ENCODE measurements around the gene TBC1D4. TPM values are rescaled to one million over a fixed set of nuclear protein-coding genes. Genes with fewer than 3 reads are reported as not detected.

TBC1D4 gene
- total and polyA plus RNA-seq, 10 of the 15 experiments (the other 5 are each of a cell fraction or from before 2014, with no cell fraction given): 11.0 to 38.6 (median 25.5) TPM

DNA sequence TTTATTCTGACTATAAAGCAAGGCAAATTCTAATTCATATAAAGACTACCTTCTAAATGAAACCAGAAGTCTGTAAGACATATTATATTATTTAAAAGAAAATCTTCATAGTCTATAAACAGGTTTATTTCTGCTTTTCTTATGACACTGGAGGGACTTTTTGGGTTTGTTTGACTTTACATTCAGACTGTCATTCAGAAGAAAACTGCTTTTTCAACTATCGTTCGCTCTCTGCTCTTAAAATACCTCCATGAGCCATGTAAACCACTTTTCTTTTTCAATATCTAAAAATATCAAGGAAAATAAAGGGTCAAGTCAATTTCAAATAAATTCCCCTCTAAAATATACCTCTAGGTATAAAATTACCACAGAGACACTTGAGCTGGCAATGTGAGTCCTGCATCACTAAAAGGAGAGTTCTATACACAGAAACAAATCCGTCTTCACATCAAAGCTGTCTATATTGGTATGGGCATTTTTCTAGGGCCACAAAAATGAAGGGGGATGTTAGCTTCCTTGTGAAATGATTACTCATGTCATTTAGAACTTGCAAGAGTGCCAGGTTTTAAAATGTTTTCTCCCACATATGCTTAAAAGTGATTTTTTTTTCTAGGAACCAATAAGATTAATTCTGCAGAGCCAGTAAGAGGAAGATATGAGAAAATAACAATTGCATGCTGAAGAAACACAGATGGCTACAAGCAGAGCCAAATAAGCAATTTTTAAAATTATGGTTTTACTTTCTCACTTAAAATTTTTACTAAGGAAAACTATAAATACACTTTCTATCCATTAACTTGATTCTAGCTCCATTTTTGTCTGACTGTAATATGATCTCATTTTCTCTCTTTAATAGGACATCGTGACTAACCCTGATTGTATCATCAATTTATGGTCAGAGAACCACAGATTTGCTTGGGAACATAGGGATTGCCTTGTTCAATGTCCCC, 181.8 kb downstream of the TBC1D4 start (continued):
- TF ChIP-seq FOXM1 (IDR thresholded peaks at IDR 0.05; ENCODE audit: low read depth, low read length): peak; percentile 90
- no peak for TF ChIP-seq ZNF274 (IDR thresholded peaks at IDR 0.05; ENCODE audit: insufficient read depth, insufficient read length)
- no peak for TF ChIP-seq NFYB (IDR thresholded peaks at IDR 0.05; ENCODE audit: insufficient read depth, low read depth, low read length)
- no peak for TF ChIP-seq SMAD5 (IDR thresholded peaks at IDR 0.05; ENCODE audit: low read depth)
- TF ChIP-seq RAD21 (IDR thresholded peaks at IDR 0.05; ENCODE audit: insufficient read depth, low read depth, low read length): no peak
- TF ChIP-seq, protein P1, sequence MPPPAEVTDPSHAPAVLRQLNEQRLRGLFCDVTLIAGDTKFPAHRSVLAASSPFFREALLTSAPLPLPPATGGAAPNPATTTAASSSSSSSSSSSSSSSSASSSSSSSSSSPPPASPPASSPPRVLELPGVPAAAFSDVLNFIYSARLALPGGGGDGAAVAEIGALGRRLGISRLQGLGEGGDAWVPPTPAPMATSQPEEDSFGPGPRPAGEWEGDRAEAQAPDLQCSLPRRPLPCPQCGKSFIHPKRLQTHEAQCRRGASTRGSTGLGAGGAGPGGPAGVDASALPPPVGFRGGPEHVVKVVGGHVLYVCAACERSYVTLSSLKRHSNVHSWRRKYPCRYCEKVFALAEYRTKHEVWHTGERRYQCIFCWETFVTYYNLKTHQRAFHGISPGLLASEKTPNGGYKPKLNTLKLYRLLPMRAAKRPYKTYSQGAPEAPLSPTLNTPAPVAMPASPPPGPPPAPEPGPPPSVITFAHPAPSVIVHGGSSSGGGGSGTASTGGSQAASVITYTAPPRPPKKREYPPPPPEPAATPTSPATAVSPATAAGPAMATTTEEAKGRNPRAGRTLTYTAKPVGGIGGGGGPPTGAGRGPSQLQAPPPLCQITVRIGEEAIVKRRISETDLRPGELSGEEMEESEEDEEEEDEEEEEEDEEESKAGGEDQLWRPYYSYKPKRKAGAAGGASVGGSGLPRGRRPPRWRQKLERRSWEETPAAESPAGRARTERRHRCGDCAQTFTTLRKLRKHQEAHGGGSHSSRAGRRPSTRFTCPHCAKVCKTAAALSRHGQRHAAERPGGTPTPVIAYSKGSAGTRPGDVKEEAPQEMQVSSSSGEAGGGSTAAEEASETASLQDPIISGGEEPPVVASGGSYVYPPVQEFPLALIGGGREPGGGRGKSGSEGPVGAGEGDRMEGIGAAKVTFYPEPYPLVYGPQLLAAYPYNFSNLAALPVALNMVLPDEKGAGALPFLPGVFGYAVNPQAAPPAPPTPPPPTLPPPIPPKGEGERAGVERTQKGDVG (CRISPR knock-in tag; IDR thresholded peaks at IDR 0.05): no peak
- TF ChIP-seq TBL1XR1 (IDR thresholded peaks at IDR 0.05; ENCODE audit: low read depth, low read length): peak; percentile 29
- TF ChIP-seq EZH2 (IDR thresholded peaks at IDR 0.05; ENCODE audit: borderline replicate concordance, control insufficient read depth, low read depth, low read length): no peak
- TF ChIP-seq KDM1A (IDR thresholded peaks at IDR 0.05; ENCODE audit: borderline replicate concordance): no peak
- TF ChIP-seq, protein P2, sequence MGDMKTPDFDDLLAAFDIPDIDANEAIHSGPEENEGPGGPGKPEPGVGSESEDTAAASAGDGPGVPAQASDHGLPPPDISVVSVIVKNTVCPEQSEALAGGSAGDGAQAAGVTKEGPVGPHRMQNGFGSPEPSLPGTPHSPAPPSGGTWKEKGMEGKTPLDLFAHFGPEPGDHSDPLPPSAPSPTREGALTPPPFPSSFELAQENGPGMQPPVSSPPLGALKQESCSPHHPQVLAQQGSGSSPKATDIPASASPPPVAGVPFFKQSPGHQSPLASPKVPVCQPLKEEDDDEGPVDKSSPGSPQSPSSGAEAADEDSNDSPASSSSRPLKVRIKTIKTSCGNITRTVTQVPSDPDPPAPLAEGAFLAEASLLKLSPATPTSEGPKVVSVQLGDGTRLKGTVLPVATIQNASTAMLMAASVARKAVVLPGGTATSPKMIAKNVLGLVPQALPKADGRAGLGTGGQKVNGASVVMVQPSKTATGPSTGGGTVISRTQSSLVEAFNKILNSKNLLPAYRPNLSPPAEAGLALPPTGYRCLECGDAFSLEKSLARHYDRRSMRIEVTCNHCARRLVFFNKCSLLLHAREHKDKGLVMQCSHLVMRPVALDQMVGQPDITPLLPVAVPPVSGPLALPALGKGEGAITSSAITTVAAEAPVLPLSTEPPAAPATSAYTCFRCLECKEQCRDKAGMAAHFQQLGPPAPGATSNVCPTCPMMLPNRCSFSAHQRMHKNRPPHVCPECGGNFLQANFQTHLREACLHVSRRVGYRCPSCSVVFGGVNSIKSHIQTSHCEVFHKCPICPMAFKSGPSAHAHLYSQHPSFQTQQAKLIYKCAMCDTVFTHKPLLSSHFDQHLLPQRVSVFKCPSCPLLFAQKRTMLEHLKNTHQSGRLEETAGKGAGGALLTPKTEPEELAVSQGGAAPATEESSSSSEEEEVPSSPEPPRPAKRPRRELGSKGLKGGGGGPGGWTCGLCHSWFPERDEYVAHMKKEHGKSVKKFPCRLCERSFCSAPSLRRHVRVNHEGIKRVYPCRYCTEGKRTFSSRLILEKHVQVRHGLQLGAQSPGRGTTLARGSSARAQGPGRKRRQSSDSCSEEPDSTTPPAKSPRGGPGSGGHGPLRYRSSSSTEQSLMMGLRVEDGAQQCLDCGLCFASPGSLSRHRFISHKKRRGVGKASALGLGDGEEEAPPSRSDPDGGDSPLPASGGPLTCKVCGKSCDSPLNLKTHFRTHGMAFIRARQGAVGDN (IDR thresholded peaks at IDR 0.05): no peak
- no peak for TF ChIP-seq NRF1 (conservative IDR thresholded peaks at IDR 0.05; ENCODE audit: low read depth, low read length)
- TF ChIP-seq CBX5 (IDR thresholded peaks at IDR 0.05; ENCODE audit: low read depth): no peak
- no peak for TF ChIP-seq RAD51 (IDR thresholded peaks at IDR 0.05)
- TF ChIP-seq, protein P3, sequence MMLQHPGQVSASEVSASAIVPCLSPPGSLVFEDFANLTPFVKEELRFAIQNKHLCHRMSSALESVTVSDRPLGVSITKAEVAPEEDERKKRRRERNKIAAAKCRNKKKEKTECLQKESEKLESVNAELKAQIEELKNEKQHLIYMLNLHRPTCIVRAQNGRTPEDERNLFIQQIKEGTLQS (IDR thresholded peaks at IDR 0.05; ENCODE audit: borderline replicate concordance, extremely low read depth, low read depth, low read length): no peak
- TF ChIP-seq, protein P4, sequence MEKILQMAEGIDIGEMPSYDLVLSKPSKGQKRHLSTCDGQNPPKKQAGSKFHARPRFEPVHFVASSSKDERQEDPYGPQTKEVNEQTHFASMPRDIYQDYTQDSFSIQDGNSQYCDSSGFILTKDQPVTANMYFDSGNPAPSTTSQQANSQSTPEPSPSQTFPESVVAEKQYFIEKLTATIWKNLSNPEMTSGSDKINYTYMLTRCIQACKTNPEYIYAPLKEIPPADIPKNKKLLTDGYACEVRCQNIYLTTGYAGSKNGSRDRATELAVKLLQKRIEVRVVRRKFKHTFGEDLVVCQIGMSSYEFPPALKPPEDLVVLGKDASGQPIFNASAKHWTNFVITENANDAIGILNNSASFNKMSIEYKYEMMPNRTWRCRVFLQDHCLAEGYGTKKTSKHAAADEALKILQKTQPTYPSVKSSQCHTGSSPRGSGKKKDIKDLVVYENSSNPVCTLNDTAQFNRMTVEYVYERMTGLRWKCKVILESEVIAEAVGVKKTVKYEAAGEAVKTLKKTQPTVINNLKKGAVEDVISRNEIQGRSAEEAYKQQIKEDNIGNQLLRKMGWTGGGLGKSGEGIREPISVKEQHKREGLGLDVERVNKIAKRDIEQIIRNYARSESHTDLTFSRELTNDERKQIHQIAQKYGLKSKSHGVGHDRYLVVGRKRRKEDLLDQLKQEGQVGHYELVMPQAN (conservative IDR thresholded peaks at IDR 0.05): no peak
- TF ChIP-seq, protein P5, sequence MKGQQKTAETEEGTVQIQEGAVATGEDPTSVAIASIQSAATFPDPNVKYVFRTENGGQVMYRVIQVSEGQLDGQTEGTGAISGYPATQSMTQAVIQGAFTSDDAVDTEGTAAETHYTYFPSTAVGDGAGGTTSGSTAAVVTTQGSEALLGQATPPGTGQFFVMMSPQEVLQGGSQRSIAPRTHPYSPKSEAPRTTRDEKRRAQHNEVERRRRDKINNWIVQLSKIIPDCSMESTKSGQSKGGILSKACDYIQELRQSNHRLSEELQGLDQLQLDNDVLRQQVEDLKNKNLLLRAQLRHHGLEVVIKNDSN (IDR thresholded peaks at IDR 0.05; ENCODE audit: borderline replicate concordance, extremely low read length, insufficient read depth, low read depth, low read length): no peak

Measured in GM12878 (cell line).